ENCODE measurements around the gene GRAMD1C. TPM values are rescaled to one million over a fixed set of nuclear protein-coding genes. Genes with fewer than 3 reads are reported as not detected.
A peak's percentile ranks its signal among the peaks of the same experiment; 100 is the strongest.

GRAMD1C gene
- total RNA-seq, 1 experiment from 2014 or later, result 3.9 TPM

DNA sequence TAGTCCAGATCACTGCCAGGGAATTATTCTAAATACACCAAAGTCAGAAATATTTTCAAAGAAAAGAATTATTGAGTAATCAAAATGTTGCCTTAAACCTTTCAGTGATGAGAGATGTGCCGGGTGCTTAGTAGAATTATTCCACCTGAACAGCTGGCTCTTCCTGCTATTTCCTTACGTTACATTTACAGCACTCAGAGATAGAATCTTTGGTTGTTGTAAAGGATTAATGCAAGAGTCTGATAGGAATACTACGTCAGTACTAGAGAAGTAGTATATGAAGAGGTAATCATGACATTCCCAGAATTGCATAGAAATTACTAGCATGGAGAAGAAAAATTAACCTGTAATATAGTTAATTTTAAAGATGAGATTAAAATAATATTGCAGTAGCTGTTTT lies 58.3 kb downstream of the GRAMD1C start:
- Mint-ChIP-seq H3K36me3 (ENCODE audit: insufficient read depth, unreplicated experiment) (no peaks in the 10 kb centered on the region), H3K27me3 (ENCODE audit: insufficient read depth, unreplicated experiment) (no peaks in the 10 kb centered on the region), H3K9me3 (ENCODE audit: unreplicated experiment) (no peaks in the 10 kb centered on the region), H3K4me3 (ENCODE audit: unreplicated experiment) (peak overlapping the region; percentile 58), H3K27ac (ENCODE audit: unreplicated experiment) (no peak overlapping the region), H3K4me1 (ENCODE audit: low read depth, unreplicated experiment) (peaks cover 9% of the 10 kb centered on the region)
- intact Hi-C loops (cut with micrococcal nuclease; ENCODE audit: unreplicated experiment), result no loop called here
- CTCF ChIA-PET, result no interaction called here
- TF ChIP-seq CTCF (IDR thresholded peaks at IDR 0.05; ENCODE audit: insufficient read depth in 1 of 2, low read depth in 1 of 2, low read length in 1 of 2, severe bottlenecking in 1 of 2, unreplicated experiment in 1 of 2), result no peak
- POLR2A ChIA-PET, result no interaction called here
- DNase-seq, result no peak
- no peaks in the 10 kb centered on the region for H3K36me3 ChIP-seq (ENCODE audit: control insufficient read depth, insufficient read depth, low read length)
- no peaks in the 10 kb centered on the region for H3K27me3 ChIP-seq (replicated peaks; ENCODE audit: control insufficient read depth, insufficient read depth, low read length)
- peaks cover 5% of the 10 kb centered on the region for H3K4me1 ChIP-seq
- H3K4me3 ChIP-seq (ENCODE audit: low read depth, low read length), result no peak overlapping the region
- no TSS peak for BruUV-seq (replicated peaks)
- H3K9me3 ChIP-seq, result no peaks in the 10 kb centered on the region

DNA sequence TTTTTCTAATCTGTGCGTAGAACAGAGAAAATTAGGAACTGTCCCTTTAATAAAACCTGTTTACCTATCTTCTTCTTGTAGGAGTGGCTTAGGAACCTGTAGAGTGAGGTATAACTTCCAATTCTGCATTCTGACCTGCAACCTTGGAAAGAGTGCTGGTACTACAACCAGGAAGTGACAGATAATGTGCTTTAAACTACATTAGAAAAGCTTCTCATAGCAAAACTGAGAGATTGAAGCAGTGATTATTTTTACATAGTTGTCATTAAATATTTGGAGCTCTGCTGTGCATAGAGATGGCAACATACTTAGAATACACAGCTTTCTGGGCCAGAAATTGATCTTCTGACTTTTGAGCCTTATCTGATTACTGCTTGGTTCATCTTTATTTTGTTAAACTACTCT lies 58.8 kb downstream of the GRAMD1C start:
- intact Hi-C loops (cut with micrococcal nuclease; ENCODE audit: unreplicated experiment), result no loop called here
- CTCF ChIA-PET, result no interaction called here
- H3K27me3 Mint-ChIP-seq (ENCODE audit: insufficient read depth, unreplicated experiment), result no peaks in the 10 kb centered on the region

GRCh38 chr3:113898892-113899291 lies 60.3 kb downstream of the GRAMD1C start:
- Histone ChIP-seq H3K4me3 (ENCODE audit: low read depth, low read length) (no peak overlapping the region), H3K27me3 (replicated peaks; ENCODE audit: control insufficient read depth, insufficient read depth, low read length) (no peaks in the 10 kb centered on the region), H3K4me1 (peaks cover 5% of the 10 kb centered on the region), H3K36me3 (ENCODE audit: control insufficient read depth, insufficient read depth, low read length) (no peaks in the 10 kb centered on the region), H3K9me3 (no peaks in the 10 kb centered on the region)
- TF ChIP-seq CTCF (IDR thresholded peaks at IDR 0.05; ENCODE audit: insufficient read depth in 1 of 2, low read depth in 1 of 2, low read length in 1 of 2, severe bottlenecking in 1 of 2, unreplicated experiment in 1 of 2), result no peak
- Mint-ChIP-seq H3K27ac (ENCODE audit: unreplicated experiment) (no peak overlapping the region), H3K4me1 (ENCODE audit: low read depth, unreplicated experiment) (peaks cover 9% of the 10 kb centered on the region), H3K36me3 (ENCODE audit: insufficient read depth, unreplicated experiment) (no peaks in the 10 kb centered on the region), H3K27me3 (ENCODE audit: insufficient read depth, unreplicated experiment) (no peaks in the 10 kb centered on the region), H3K4me3 (ENCODE audit: unreplicated experiment) (peak overlapping the region; percentile 4), H3K9me3 (ENCODE audit: unreplicated experiment) (no peaks in the 10 kb centered on the region)
- intact Hi-C loops (cut with micrococcal nuclease; ENCODE audit: unreplicated experiment), result no loop called here
- no peak for DNase-seq
- ChIA-PET POLR2A (no interaction called here), CTCF (interaction anchor here (1.3 kb wide), 1 partner anchor 54 kb away, joined by 3 read pairs; no protein-coding TSS in a partner anchor)
- BruUV-seq (replicated peaks), result no TSS peak

More for the DNA sequence above, 58.8 kb downstream of the GRAMD1C start:
- peaks cover 9% of the 10 kb centered on the region for H3K4me1 Mint-ChIP-seq (ENCODE audit: low read depth, unreplicated experiment)
- no peaks in the 10 kb centered on the region for H3K36me3 ChIP-seq (ENCODE audit: control insufficient read depth, insufficient read depth, low read length)
- no peaks in the 10 kb centered on the region for H3K9me3 ChIP-seq
- DNase-seq, result peak in 1 of 2 experiments; percentile 36
- peak overlapping the region; percentile 27 for H3K4me3 ChIP-seq (ENCODE audit: low read depth, low read length)
- H3K27me3 ChIP-seq (replicated peaks; ENCODE audit: control insufficient read depth, insufficient read depth, low read length), result no peaks in the 10 kb centered on the region
- peaks cover 5% of the 10 kb centered on the region for H3K4me1 ChIP-seq
- no peaks in the 10 kb centered on the region for H3K36me3 Mint-ChIP-seq (ENCODE audit: insufficient read depth, unreplicated experiment)
- H3K27ac Mint-ChIP-seq (ENCODE audit: unreplicated experiment), result no peak overlapping the region
- no peaks in the 10 kb centered on the region for H3K9me3 Mint-ChIP-seq (ENCODE audit: unreplicated experiment)
- H3K4me3 Mint-ChIP-seq (ENCODE audit: unreplicated experiment), result peak overlapping the region; percentile 58
- POLR2A ChIA-PET, result no interaction called here
- TF ChIP-seq CTCF (IDR thresholded peaks at IDR 0.05; ENCODE audit: insufficient read depth in 1 of 2, low read depth in 1 of 2, low read length in 1 of 2, severe bottlenecking in 1 of 2, unreplicated experiment in 1 of 2), result no peak
- BruUV-seq (replicated peaks), result no TSS peak

Data from Caco-2 (cell line).